Measurements from ENCODE around the gene PLG. TPM values are rescaled to one million over a fixed set of nuclear protein-coding genes. Genes with fewer than 3 reads are reported as not detected.

PLG gene
- total and polyA plus RNA-seq, 2 of the 4 experiments (the other 2 are of a cell fraction), result not detected

- in situ Hi-C loops (cut with MboI; ENCODE audit: low sequenced_read_pairs), result no loop called here
- no peak overlapping the region for H3K56ac ChIP-seq (ENCODE audit: extremely low read depth, insufficient read depth, low read length)
- no TSS peak for BruUV-seq (replicated peaks)
Observed at GRCh38 chr6:160782228-160782627, 80.2 kb downstream of the PLG start.

More at GRCh38 chr6:160782228-160782627, 80.2 kb downstream of the PLG start:
- WGBS, 2 experiments (ENCODE audit: extremely low coverage in 2 of 2, insufficient read length in 1 of 2), result no CpG with 5 or more reads among the region's 1 CpG
- Histone ChIP-seq H3K36me3 (ENCODE audit: control insufficient read depth, insufficient read depth, low read length) (no peaks in the 10 kb centered on the region), H2AFZ (replicated peaks; ENCODE audit: low read length, poor library complexity) (no peak overlapping the region), H2AK5ac (ENCODE audit: low read depth, low read length) (no peak overlapping the region), H3K4ac (ENCODE audit: low read depth, low read length) (no peak overlapping the region), H3K9ac (ENCODE audit: low read depth, low read length) (no peak overlapping the region), H3K4me3 (ENCODE audit: insufficient read depth, low read depth, low read length) (no peak overlapping the region), H4K20me1 (ENCODE audit: insufficient read depth, low read length) (no peaks in the 10 kb centered on the region), H2BK20ac (ENCODE audit: low read depth, low read length) (no peak overlapping the region), H2BK15ac (ENCODE audit: low read depth, low read length) (no peak overlapping the region), H3K14ac (replicated peaks; ENCODE audit: low read depth, low read length) (no peak overlapping the region), H3K18ac (ENCODE audit: low read depth, low read length) (no peak overlapping the region), H2BK120ac (ENCODE audit: low read depth, low read length) (no peak overlapping the region), H3K27me3 (ENCODE audit: control insufficient read depth, insufficient read depth, low read length) (no peaks in the 10 kb centered on the region), H3K9me1 (ENCODE audit: insufficient read depth, low read length) (no peaks in the 10 kb centered on the region), H3K23ac (ENCODE audit: low read depth, low read length) (no peak overlapping the region), H4K91ac (ENCODE audit: insufficient read depth, low read depth, low read length) (no peak overlapping the region), H3K4me2 (ENCODE audit: low read depth, low read length) (no peak overlapping the region), H3K27ac (ENCODE audit: insufficient read depth, low read length) (no peak overlapping the region), H3K9me3 (ENCODE audit: control insufficient read depth, insufficient read depth, low read length) (peaks cover 5% of the 10 kb centered on the region; the same call in 1 of the 2 replicates), H2BK5ac (ENCODE audit: low read depth, low read length, poor library complexity, severe bottlenecking) (no peak overlapping the region), H2AK9ac (replicated peaks; ENCODE audit: low read depth, low read length, poor library complexity) (no peak overlapping the region), H3K79me1 (ENCODE audit: low read depth in 1 of 2, low read length in 2 of 2) (no peaks in the 10 kb centered on the region), H4K8ac (ENCODE audit: low read depth in 2 of 2, low read length in 2 of 2) (no peak overlapping the region), H3K4me1 (ENCODE audit: control insufficient read depth, insufficient read depth, low read length) (no peaks in the 10 kb centered on the region), H4K5ac (ENCODE audit: low read depth, low read length) (no peak overlapping the region)
- ATAC-seq (ENCODE audit: low read depth) (no peak), DNase-seq (no peak)
- dilution Hi-C loops (cut with HindIII; ENCODE audit: low sequenced_read_pairs, unreplicated experiment) (no loop called here), intact Hi-C loops (cut with micrococcal nuclease) (no loop called here)
- TF ChIP-seq NFE2L2 (IDR thresholded peaks at IDR 0.05; ENCODE audit: low read depth, low read length), result no peak
- ChIA-PET POLR2A (ENCODE audit: unreplicated experiment) (no interaction called here), CTCF (no interaction called here)

Measured in IMR-90 (cell line).